K562 (cell line): ENCODE results near the gene HMGB2. TPM values are rescaled to one million over a fixed set of nuclear protein-coding genes. Genes with fewer than 3 reads are reported as not detected.

Experiments
- ATAC-seq: fragments of 200-7000 bp; cut with Tn5 transposase; 3 replicates; pipeline ENCODE4 v1.9.1; 2020; ENCODE audit warnings: moderate library complexity
- BruUV-seq: library from RNA; stranded (reverse); fragments of 400-500 nt; replicated peaks from 2 replicates; lab custom pipeline; 2021; lab: Mats Ljungman, UMichigan
- CTCF ChIA-PET: fragments of 300-600 bp; formaldehyde crosslinking; extraction: SDS; loops from one replicate; lab custom pipeline; 2021; ENCODE audit warnings: low intra/inter-chr PET ratio; lab: Yijun Ruan, JAX
- POLR2A ChIA-PET: fragments of 300-600, 350-650 bp; sonication (Branson Sonifier 250); formaldehyde crosslinking; extraction: SDS; loops from one replicate; lab custom pipeline; 2021; ENCODE audit warnings: antibody characterized with exemption, inconsistent platforms; lab: Yijun Ruan, JAX
- DNase-seq, 4 experiments: peaks; one replicate each; pipeline versions ENCODE4 v3.0.0 to v3.0.0-alpha.2; 2011 to 2018; ENCODE audit warnings: low spot score in 3 of 4, mixed read lengths in 3 of 4; ENCODE audit errors: extremely low read depth in 1 of 4
- FAIRE-seq: peaks from 2 replicates; lab custom pipeline; 2011; peaks lifted over from hg19 to GRCh38; lab: Jason Lieb, UNC
- H2AFZ ChIP-seq: 2 replicates; pipeline ENCODE4 v1.6.0; 2011; ENCODE audit warnings: low read depth, low read length, control low read depth, inconsistent platforms
- H3K27ac ChIP-seq: fragments of 200-600 bp; 3 replicates; pipeline ENCODE4 v1.8.0; 2011; ENCODE audit warnings: low read depth, mild to moderate bottlenecking, control low read depth, inconsistent platforms, low read length, moderate library complexity, mixed read lengths; ENCODE audit errors: extremely low read depth
- H3K27me3 ChIP-seq, 2 experiments: fragments of 300-600 bp in 1 of 2; 2 replicates in 1 of 2; 3 replicates in 1 of 2; pipeline versions ENCODE4 v1.6.0 to v1.8.0; 2011; ENCODE audit warnings: inconsistent platforms in 2 of 2, low read length in 2 of 2, mild to moderate bottlenecking in 1 of 2, mixed read lengths in 1 of 2, moderate library complexity in 1 of 2; ENCODE audit not compliant: control insufficient read depth in 2 of 2, insufficient read depth in 2 of 2
- H3K36me3 ChIP-seq: fragments of 300-600 bp; 3 replicates; pipeline ENCODE4 v1.8.0; 2011; ENCODE audit warnings: mild to moderate bottlenecking, low read length, inconsistent platforms; ENCODE audit not compliant: control insufficient read depth, insufficient read depth
- H3K4me1 ChIP-seq, 2 experiments: fragments of 200-600 bp in 1 of 2; replicated peaks in 1 of 2; 2 replicates in 1 of 2; 3 replicates in 1 of 2; pipeline versions ENCODE4 v1.5.1 to v1.8.0; 2011; ENCODE audit warnings: inconsistent platforms in 2 of 2, low read length in 2 of 2, mild to moderate bottlenecking in 1 of 2, mixed read lengths in 1 of 2, moderate library complexity in 1 of 2; ENCODE audit not compliant: control insufficient read depth in 2 of 2, insufficient read depth in 2 of 2
- H3K4me2 ChIP-seq: 2 replicates; pipeline ENCODE4 v1.6.1; 2011; ENCODE audit warnings: low read length, control low read depth, inconsistent platforms, mixed read lengths; ENCODE audit not compliant: insufficient read depth
- H3K4me3 ChIP-seq: fragments of 200-600 bp; sonication (generic), shearing (Covaris generic); 2 replicates; pipeline ENCODE4 v1.5.1; 2016; ENCODE audit warnings: control low read depth, inconsistent platforms
- H3K79me2 ChIP-seq: fragments of 200-600 bp; 3 replicates; pipeline ENCODE4 v1.8.0; 2011; ENCODE audit warnings: low read length, inconsistent platforms; ENCODE audit not compliant: control insufficient read depth, insufficient read depth
- H3K9ac ChIP-seq, 2 experiments: 2 replicates each; pipeline versions ENCODE4 v1.6.0 to v1.6.1; 2011; ENCODE audit warnings: low read depth in 2 of 2, low read length in 2 of 2, control low read depth in 1 of 2, inconsistent platforms in 1 of 2, mild to moderate bottlenecking in 1 of 2, mixed read lengths in 1 of 2; ENCODE audit not compliant: insufficient read depth in 1 of 2
- H3K9me1 ChIP-seq: one replicate; pipeline ENCODE4 v1.6.0; 2011; ENCODE audit warnings: inconsistent platforms, mild to moderate bottlenecking, low read length, moderate library complexity; ENCODE audit not compliant: control insufficient read depth, insufficient read depth
- H3K9me3 ChIP-seq: replicated peaks from 2 replicates; pipeline ENCODE4 v1.5.1; 2011; ENCODE audit warnings: low read depth, low read length, inconsistent platforms; ENCODE audit not compliant: control insufficient read depth, insufficient read depth
- H4K20me1 ChIP-seq: replicated peaks from 2 replicates; pipeline ENCODE4 v1.6.1; 2011; ENCODE audit warnings: low read length, inconsistent platforms, mixed read lengths; ENCODE audit not compliant: control insufficient read depth, insufficient read depth
- KLF10 ChIP-seq: fragments of 250-450 bp; sonication (Bioruptor Pico); IDR thresholded peaks from 2 replicates; pipeline ENCODE4 v1.6.1; 2021; ENCODE audit warnings: matching md5 sums
- NR1H2 ChIP-seq: sonication (generic); formaldehyde crosslinking; IDR thresholded peaks from 2 replicates; pipeline ENCODE4 v1.4.0; 2020; ENCODE audit warnings: mild to moderate bottlenecking, missing genetic modification reagents
- NR2C2 ChIP-seq, 2 experiments: fragments of 200-800 bp in 1 of 2; sonication (Bioruptor generic) in 1 of 2; sonication (generic) in 1 of 2; formaldehyde crosslinking in 1 of 2; IDR thresholded peaks; 2 replicates each; pipeline versions ENCODE4 v1.6.1 to v1.8.0; 2016 to 2022; ENCODE audit warnings: mild to moderate bottlenecking in 1 of 2, missing compliant biosample characterization in 1 of 2, missing genetic modification characterization in 1 of 2, missing genetic modification reagents in 1 of 2
- NR2F6 ChIP-seq: fragments of 450-650 bp; formaldehyde crosslinking; IDR thresholded peaks from 2 replicates; pipeline ENCODE4 v1.4.0; 2020; ENCODE audit warnings: mild to moderate bottlenecking
- PURB ChIP-seq: sonication (generic); formaldehyde crosslinking; IDR thresholded peaks from 2 replicates; pipeline ENCODE4 v1.9.0; 2021; ENCODE audit warnings: low read depth, mild to moderate bottlenecking, missing genetic modification reagents
- SIN3B ChIP-seq: fragments of 450-650 bp; IDR thresholded peaks from 2 replicates; pipeline ENCODE4 v1.6.1; 2017; ENCODE audit warnings: low read depth, mild to moderate bottlenecking, moderate library complexity
- SMARCA5 ChIP-seq: fragments of 450-650 bp; IDR thresholded peaks from 2 replicates; pipeline ENCODE4 v1.6.1; 2016
- TARDBP ChIP-seq: fragments of 450-650 bp; IDR thresholded peaks from 2 replicates; pipeline ENCODE4 v1.6.1; 2016
- YBX1 ChIP-seq: fragments of 450-650 bp; IDR thresholded peaks from 2 replicates; pipeline ENCODE4 v1.7.1; 2016; ENCODE audit warnings: mild to moderate bottlenecking
- ZBTB1 ChIP-seq: sonication (generic); formaldehyde crosslinking; IDR thresholded peaks from 2 replicates; pipeline ENCODE4 v1.8.1; 2023; ENCODE audit warnings: missing genetic modification reagents, low read depth, mild to moderate bottlenecking, borderline replicate concordance
- ZNF354B ChIP-seq: fragments of 250-450 bp; sonication (Bioruptor Pico); IDR thresholded peaks from 2 replicates; pipeline ENCODE4 v1.4.0; 2020
- in situ Hi-C: fragments of 300-500 bp; cut with MboI; formaldehyde crosslinking; loops from 4 replicates; pipeline ENCODE4 v1.15.0; 2018; ENCODE audit warnings: inconsistent platforms, mixed read lengths
- intact Hi-C: fragments of 100-400 bp; cut with micrococcal nuclease; formaldehyde crosslinking; loops from 2 replicates; pipeline ENCODE4 v1.14.2; 2022
- polyA plus RNA-seq, 8 experiments: library from polyadenylated mRNA; depleted of rRNA in 4 of 8; stranded (reverse) in 5 of 8; unstranded in 3 of 8; fragments of >200 nt; fragmentation: Nextera tagmentation in 2 of 8; fragmentation: Illumina TruSeq in 1 of 8; extraction: Ambion mirVana in 2 of 8; extraction: Trizol in 1 of 8; gene quantifications; 2 replicates each; pipeline versions ENCODE4 v1.2.1 to v1.2.3, GENCODE V29; 2011 to 2014; ENCODE audit warnings: inconsistent platforms in 1 of 8, missing spikeins in 1 of 8
- total RNA-seq, 7 experiments: library from RNA; depleted of rRNA in 6 of 7; stranded (reverse); fragments of >200 nt in 6 of 7; fragmentation: Illumina TruSeq in 2 of 7; extraction: Trizol in 2 of 7; gene quantifications; 2 replicates each; pipeline versions ENCODE4 v1.2.1 to v1.2.3, GENCODE V29; 2011 to 2021; ENCODE audit warnings: low replicate concordance in 1 of 7
- TF ChIP-seq, protein P1 (sequence below): fragments of 450-650 bp; IDR thresholded peaks from 2 replicates; pipeline ENCODE4 v1.6.1; 2017; ENCODE audit warnings: antibody characterized with exemption, mild to moderate bottlenecking
- TF ChIP-seq, protein P2 (sequence below): fragments of 250-450 bp; sonication (Bioruptor Pico); IDR thresholded peaks from 2 replicates; pipeline ENCODE4 v1.4.0; 2020; ENCODE audit warnings: mild to moderate bottlenecking
- TF ChIP-seq, protein P3 (sequence below), 3 experiments: fragments of 200-800 bp in 1 of 3; fragments of 250-450 bp in 1 of 3; fragments of 450-650 bp in 1 of 3; sonication (Bioruptor Pico) in 1 of 3; sonication (Bioruptor generic) in 1 of 3; formaldehyde crosslinking in 1 of 3; IDR thresholded peaks; 2 replicates each; pipeline versions ENCODE4 v1.6.1 to v1.8.0; 2016 to 2022; ENCODE audit warnings: mild to moderate bottlenecking in 2 of 3, missing genetic modification characterization in 2 of 3, missing compliant biosample characterization in 1 of 3, moderate library complexity in 1 of 3

HMGB2 gene
- total and polyA plus RNA-seq, 9 of the 15 experiments (the other 6 are each of a cell fraction or from before 2014, with no cell fraction given), result 309 to 822 (median 626) TPM

DNA sequence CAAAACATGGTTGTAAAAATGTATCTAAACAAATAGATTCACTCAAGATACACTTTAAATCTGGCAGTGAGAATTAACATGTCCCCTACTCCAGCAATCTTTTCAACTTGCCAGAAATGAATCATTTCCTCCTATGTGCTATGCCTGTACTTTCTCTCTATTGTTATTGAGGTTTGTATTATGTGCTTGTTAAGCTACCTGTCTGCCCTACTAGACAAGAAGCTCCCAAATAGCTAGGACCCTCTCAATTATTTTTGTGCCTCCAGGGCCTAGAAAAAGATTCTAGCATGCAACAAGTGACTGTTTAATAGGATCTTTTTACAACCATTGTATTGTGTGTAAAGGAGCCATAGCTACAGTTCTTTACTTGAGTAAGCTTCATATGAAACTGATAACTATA is 33.1 kb upstream of the HMGB2 start:
- Histone ChIP-seq H3K4me2 (no peak overlapping the region), H3K27me3 (no peaks in the 10 kb centered on the region), H3K4me3 (no peak overlapping the region), H2AFZ (0 out of 2 replicates have a peak overlapping the region, but pooled peaks have one; percentile 6), H3K9me3 (no peaks in the 10 kb centered on the region), H3K36me3 (no peaks in the 10 kb centered on the region), H3K9me1 (no peaks in the 10 kb centered on the region), H3K4me1 (peaks cover 3 to 6% of the 10 kb centered on the region in 2 experiments; a peak in 3 of 5 replicates), H4K20me1 (no peaks in the 10 kb centered on the region), H3K79me2 (peaks cover 19% of the 10 kb centered on the region), H3K9ac (no peak overlapping the region), H3K27ac (no peak overlapping the region)
- in situ Hi-C loops (loop anchor here (5.0 kb wide), 1 partner anchor 35 kb away; the partner anchor contains the start of gene HMGB2), intact Hi-C loops (no loop called here)
- DNase-seq (no peak), FAIRE-seq (no peak), ATAC-seq (no peak)
- ChIA-PET POLR2A (interaction anchor here (7.6 kb wide), 1 partner anchor 35 kb away, joined by 123 read pairs; the partner anchor contains the start of gene HMGB2), CTCF (no interaction called here)
- BruUV-seq, result no TSS peak
- no peak for TF ChIP-seq ZNF354B
- TF ChIP-seq YBX1, result no peak
- no peak for TF ChIP-seq NR2F6 (CRISPR knock-in tag)
- TF ChIP-seq TARDBP, result no peak
- TF ChIP-seq SIN3B, result no peak
- no peak for TF ChIP-seq PURB
- no peak for TF ChIP-seq SMARCA5
- TF ChIP-seq NR2C2 (CRISPR knock-in tag; IDR thresholded peaks at IDR 0.05), result no peak
- no peak for TF ChIP-seq NR2C2 (tag; IDR thresholded peaks at IDR 0.05)
- TF ChIP-seq ZBTB1 (CRISPR knock-in tag), result no peak
- no peak for TF ChIP-seq NR1H2 (CRISPR knock-in tag)
- TF ChIP-seq, protein P1, sequence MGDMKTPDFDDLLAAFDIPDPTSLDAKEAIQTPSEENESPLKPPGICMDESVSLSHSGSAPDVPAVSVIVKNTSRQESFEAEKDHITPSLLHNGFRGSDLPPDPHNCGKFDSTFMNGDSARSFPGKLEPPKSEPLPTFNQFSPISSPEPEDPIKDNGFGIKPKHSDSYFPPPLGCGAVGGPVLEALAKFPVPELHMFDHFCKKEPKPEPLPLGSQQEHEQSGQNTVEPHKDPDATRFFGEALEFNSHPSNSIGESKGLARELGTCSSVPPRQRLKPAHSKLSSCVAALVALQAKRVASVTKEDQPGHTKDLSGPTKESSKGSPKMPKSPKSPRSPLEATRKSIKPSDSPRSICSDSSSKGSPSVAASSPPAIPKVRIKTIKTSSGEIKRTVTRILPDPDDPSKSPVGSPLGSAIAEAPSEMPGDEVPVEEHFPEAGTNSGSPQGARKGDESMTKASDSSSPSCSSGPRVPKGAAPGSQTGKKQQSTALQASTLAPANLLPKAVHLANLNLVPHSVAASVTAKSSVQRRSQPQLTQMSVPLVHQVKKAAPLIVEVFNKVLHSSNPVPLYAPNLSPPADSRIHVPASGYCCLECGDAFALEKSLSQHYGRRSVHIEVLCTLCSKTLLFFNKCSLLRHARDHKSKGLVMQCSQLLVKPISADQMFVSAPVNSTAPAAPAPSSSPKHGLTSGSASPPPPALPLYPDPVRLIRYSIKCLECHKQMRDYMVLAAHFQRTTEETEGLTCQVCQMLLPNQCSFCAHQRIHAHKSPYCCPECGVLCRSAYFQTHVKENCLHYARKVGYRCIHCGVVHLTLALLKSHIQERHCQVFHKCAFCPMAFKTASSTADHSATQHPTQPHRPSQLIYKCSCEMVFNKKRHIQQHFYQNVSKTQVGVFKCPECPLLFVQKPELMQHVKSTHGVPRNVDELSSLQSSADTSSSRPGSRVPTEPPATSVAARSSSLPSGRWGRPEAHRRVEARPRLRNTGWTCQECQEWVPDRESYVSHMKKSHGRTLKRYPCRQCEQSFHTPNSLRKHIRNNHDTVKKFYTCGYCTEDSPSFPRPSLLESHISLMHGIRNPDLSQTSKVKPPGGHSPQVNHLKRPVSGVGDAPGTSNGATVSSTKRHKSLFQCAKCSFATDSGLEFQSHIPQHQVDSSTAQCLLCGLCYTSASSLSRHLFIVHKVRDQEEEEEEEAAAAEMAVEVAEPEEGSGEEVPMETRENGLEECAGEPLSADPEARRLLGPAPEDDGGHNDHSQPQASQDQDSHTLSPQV, result no peak
- TF ChIP-seq, protein P2, sequence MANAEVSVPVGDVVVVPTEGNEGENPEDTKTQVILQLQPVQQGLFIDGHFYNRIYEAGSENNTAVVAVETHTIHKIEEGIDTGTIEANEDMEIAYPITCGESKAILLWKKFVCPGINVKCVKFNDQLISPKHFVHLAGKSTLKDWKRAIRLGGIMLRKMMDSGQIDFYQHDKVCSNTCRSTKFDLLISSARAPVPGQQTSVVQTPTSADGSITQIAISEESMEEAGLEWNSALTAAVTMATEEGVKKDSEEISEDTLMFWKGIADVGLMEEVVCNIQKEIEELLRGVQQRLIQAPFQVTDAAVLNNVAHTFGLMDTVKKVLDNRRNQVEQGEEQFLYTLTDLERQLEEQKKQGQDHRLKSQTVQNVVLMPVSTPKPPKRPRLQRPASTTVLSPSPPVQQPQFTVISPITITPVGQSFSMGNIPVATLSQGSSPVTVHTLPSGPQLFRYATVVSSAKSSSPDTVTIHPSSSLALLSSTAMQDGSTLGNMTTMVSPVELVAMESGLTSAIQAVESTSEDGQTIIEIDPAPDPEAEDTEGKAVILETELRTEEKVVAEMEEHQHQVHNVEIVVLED (CRISPR knock-in tag), result no peak
- no peak for TF ChIP-seq KLF10 (CRISPR knock-in tag)
- TF ChIP-seq, protein P3, sequence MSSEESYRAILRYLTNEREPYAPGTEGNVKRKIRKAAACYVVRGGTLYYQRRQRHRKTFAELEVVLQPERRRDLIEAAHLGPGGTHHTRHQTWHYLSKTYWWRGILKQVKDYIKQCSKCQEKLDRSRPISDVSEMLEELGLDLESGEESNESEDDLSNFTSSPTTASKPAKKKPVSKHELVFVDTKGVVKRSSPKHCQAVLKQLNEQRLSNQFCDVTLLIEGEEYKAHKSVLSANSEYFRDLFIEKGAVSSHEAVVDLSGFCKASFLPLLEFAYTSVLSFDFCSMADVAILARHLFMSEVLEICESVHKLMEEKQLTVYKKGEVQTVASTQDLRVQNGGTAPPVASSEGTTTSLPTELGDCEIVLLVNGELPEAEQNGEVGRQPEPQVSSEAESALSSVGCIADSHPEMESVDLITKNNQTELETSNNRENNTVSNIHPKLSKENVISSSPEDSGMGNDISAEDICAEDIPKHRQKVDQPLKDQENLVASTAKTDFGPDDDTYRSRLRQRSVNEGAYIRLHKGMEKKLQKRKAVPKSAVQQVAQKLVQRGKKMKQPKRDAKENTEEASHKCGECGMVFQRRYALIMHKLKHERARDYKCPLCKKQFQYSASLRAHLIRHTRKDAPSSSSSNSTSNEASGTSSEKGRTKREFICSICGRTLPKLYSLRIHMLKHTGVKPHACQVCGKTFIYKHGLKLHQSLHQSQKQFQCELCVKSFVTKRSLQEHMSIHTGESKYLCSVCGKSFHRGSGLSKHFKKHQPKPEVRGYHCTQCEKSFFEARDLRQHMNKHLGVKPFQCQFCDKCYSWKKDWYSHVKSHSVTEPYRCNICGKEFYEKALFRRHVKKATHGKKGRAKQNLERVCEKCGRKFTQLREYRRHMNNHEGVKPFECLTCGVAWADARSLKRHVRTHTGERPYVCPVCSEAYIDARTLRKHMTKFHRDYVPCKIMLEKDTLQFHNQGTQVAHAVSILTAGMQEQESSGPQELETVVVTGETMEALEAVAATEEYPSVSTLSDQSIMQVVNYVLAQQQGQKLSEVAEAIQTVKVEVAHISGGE (CRISPR knock-in tag; IDR thresholded peaks at IDR 0.05), result no peak
